Liver (tissue), 3 donors: Measurements from ENCODE around the gene GMPR.

Experiments
- FOXA1 ChIP-seq: IDR thresholded peaks from 2 replicates; pipeline ENCODE4 v1.6.1; 2016; ENCODE audit warnings: antibody characterized with exemption
- HNF4G ChIP-seq: IDR thresholded peaks from 2 replicates; pipeline ENCODE4 v1.6.1; 2016; ENCODE audit warnings: antibody characterized with exemption
- RAD21 ChIP-seq, 2 donors: IDR thresholded peaks; 2 replicates each; pipeline ENCODE4 v1.6.1; 2016; ENCODE audit warnings: antibody characterized with exemption in 2 of 2, mild to moderate bottlenecking in 2 of 2
- SP1 ChIP-seq: IDR thresholded peaks from 2 replicates; pipeline ENCODE4 v1.6.1; 2018; ENCODE audit warnings: antibody characterized with exemption, mild to moderate bottlenecking
- TAF1 ChIP-seq: conservative IDR thresholded peaks from 2 replicates; pipeline ENCODE4 v1.6.1; 2016; ENCODE audit warnings: antibody characterized with exemption, mild to moderate bottlenecking
- YY1 ChIP-seq: IDR thresholded peaks from 2 replicates; pipeline ENCODE4 v1.6.1; 2016; ENCODE audit warnings: antibody characterized with exemption, mild to moderate bottlenecking
- TF ChIP-seq, protein P1 (sequence below): fragments of 150-350 bp; IDR thresholded peaks from 2 replicates; pipeline ENCODE4 v1.5.1; 2017; ENCODE audit warnings: improper control_type of control experiment, low read depth, low read length; ENCODE audit not compliant: missing input control
- TF ChIP-seq, protein P2 (sequence below): IDR thresholded peaks from 2 replicates; pipeline ENCODE4 v1.6.1; 2016; ENCODE audit warnings: antibody characterized with exemption, mild to moderate bottlenecking
- TF ChIP-seq, protein P3 (sequence below): IDR thresholded peaks from 2 replicates; pipeline ENCODE4 v1.6.1; 2016; ENCODE audit warnings: antibody characterized with exemption
- TF ChIP-seq, protein P4 (sequence below): IDR thresholded peaks from 2 replicates; pipeline ENCODE4 v1.6.1; 2016; ENCODE audit warnings: antibody characterized with exemption
- TF ChIP-seq, protein P5 (sequence below): IDR thresholded peaks from 2 replicates; pipeline ENCODE4 v1.6.1; 2016; ENCODE audit warnings: antibody characterized with exemption
- donor health status: healthy.
- donor health status: healthy.

DNA sequence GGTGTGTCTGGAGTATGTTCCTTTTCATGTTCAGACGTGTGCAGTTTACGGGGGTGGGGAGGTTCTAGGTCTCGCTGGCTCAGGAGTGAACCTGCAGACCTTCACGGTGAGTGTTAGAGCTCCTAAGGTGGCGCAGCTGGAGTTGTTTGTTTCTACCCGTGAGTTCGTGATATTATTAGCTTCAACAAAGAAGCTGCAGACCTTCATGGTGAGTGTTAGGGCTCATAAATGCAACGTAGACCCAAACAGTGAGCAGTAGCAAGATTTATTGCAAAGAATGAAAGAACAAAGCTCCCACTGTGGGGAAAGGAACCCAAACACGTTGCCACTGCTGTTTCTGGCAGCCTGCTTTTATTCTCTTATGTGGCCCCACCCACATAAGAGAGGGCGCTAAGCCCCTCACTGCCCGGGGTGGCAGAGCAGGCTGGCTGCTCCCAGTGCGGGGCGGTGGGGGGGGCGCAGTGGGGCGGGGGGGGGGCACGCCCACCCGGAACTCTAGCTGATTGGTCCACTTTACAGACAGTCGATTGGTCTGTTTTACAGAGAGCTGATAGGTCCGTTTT, 41.3 kb upstream of the GMPR start:
- TF ChIP-seq YY1 (no peak), TAF1 (no peak), HNF4G (no peak), SP1 (no peak), RAD21 (IDR thresholded peaks at IDR 0.05) (no peak), FOXA1 (no peak)
- TF ChIP-seq, protein P1, sequence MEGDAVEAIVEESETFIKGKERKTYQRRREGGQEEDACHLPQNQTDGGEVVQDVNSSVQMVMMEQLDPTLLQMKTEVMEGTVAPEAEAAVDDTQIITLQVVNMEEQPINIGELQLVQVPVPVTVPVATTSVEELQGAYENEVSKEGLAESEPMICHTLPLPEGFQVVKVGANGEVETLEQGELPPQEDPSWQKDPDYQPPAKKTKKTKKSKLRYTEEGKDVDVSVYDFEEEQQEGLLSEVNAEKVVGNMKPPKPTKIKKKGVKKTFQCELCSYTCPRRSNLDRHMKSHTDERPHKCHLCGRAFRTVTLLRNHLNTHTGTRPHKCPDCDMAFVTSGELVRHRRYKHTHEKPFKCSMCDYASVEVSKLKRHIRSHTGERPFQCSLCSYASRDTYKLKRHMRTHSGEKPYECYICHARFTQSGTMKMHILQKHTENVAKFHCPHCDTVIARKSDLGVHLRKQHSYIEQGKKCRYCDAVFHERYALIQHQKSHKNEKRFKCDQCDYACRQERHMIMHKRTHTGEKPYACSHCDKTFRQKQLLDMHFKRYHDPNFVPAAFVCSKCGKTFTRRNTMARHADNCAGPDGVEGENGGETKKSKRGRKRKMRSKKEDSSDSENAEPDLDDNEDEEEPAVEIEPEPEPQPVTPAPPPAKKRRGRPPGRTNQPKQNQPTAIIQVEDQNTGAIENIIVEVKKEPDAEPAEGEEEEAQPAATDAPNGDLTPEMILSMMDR: no peak
- TF ChIP-seq, protein P2, sequence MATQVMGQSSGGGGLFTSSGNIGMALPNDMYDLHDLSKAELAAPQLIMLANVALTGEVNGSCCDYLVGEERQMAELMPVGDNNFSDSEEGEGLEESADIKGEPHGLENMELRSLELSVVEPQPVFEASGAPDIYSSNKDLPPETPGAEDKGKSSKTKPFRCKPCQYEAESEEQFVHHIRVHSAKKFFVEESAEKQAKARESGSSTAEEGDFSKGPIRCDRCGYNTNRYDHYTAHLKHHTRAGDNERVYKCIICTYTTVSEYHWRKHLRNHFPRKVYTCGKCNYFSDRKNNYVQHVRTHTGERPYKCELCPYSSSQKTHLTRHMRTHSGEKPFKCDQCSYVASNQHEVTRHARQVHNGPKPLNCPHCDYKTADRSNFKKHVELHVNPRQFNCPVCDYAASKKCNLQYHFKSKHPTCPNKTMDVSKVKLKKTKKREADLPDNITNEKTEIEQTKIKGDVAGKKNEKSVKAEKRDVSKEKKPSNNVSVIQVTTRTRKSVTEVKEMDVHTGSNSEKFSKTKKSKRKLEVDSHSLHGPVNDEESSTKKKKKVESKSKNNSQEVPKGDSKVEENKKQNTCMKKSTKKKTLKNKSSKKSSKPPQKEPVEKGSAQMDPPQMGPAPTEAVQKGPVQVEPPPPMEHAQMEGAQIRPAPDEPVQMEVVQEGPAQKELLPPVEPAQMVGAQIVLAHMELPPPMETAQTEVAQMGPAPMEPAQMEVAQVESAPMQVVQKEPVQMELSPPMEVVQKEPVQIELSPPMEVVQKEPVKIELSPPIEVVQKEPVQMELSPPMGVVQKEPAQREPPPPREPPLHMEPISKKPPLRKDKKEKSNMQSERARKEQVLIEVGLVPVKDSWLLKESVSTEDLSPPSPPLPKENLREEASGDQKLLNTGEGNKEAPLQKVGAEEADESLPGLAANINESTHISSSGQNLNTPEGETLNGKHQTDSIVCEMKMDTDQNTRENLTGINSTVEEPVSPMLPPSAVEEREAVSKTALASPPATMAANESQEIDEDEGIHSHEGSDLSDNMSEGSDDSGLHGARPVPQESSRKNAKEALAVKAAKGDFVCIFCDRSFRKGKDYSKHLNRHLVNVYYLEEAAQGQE: no peak
- TF ChIP-seq, protein P3, sequence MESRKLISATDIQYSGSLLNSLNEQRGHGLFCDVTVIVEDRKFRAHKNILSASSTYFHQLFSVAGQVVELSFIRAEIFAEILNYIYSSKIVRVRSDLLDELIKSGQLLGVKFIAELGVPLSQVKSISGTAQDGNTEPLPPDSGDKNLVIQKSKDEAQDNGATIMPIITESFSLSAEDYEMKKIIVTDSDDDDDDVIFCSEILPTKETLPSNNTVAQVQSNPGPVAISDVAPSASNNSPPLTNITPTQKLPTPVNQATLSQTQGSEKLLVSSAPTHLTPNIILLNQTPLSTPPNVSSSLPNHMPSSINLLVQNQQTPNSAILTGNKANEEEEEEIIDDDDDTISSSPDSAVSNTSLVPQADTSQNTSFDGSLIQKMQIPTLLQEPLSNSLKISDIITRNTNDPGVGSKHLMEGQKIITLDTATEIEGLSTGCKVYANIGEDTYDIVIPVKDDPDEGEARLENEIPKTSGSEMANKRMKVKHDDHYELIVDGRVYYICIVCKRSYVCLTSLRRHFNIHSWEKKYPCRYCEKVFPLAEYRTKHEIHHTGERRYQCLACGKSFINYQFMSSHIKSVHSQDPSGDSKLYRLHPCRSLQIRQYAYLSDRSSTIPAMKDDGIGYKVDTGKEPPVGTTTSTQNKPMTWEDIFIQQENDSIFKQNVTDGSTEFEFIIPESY: no peak
- TF ChIP-seq, protein P4, sequence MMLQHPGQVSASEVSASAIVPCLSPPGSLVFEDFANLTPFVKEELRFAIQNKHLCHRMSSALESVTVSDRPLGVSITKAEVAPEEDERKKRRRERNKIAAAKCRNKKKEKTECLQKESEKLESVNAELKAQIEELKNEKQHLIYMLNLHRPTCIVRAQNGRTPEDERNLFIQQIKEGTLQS: no peak
- TF ChIP-seq, protein P5, sequence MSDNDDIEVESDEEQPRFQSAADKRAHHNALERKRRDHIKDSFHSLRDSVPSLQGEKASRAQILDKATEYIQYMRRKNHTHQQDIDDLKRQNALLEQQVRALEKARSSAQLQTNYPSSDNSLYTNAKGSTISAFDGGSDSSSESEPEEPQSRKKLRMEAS: no peak
